Activated T-cell treated with anti-CD3 and anti-CD28 coated beads for 24 hours (primary cell): ENCODE measurements around the gene REPS1.
"Not testable (repeated sequence)": the region's sequence is repeated elsewhere in the genome, so short reads cannot be mapped to it uniquely, and the experiment has no call there.

Experiments used
- DNase-seq: peaks from one replicate; pipeline ENCODE4 v3.0.0-alpha.2; 2020; ENCODE audit warnings: low read depth

REPS1 gene

DNA sequence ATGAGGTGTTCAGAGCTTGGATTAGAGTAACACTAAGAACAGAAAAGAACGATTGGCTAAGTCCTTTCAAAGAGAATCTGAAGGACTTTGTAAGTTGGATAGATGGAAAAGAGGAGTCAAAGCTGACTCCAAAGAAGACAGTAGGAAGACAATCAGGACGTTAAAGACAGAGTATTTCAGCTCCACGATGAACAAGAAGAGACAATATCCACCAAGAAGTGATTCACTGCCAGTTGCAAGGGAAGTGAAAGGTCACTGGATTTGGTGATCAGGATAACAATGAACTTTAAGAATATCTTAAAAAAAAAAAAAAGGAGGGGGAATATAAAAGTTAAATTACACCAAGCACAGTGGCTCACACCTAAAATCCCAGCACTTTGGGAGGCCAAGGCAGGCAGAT lies 17.9 kb downstream of the REPS1 start:
- no peak for DNase-seq

DNA sequence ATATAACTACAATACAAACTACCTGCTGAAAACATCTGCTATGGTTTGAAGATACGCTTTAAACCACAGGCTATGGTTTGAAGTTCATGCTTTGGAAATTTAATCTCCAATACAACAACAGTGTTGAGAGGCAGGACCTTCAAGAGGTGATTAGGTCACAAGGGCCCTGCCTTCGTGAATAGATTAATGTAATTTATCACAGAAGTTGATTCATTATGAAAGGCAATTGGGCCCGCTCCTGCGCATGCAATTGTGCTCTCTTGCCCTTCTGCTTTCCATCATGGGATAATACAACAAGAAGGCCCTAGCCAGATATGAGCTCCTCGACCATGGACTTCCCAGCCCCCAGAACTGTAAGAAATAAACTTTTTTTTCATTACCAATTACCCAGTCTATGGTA lies 21.2 kb downstream of the REPS1 start:
- DNase-seq = no peak

DNA sequence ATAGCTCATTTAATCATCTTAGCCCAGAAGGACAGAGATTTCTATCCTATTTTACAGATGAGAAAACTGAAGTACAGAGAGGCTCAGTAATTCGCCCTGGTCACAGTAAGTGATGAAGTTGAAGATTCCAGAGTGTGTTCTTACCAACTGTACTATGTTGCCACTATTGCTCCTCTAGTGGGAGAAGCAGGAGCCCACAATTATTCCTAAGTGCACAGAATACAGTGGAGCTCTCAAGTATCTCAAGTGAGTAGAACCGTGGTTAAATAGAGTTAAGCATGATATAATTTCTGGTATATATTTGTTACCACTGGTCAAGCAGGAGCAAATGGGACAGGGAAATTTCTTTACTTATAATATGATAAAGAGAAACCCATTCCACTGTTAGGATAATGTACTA lies 22.1 kb downstream of the REPS1 start:
- DNase-seq = no peak

DNA sequence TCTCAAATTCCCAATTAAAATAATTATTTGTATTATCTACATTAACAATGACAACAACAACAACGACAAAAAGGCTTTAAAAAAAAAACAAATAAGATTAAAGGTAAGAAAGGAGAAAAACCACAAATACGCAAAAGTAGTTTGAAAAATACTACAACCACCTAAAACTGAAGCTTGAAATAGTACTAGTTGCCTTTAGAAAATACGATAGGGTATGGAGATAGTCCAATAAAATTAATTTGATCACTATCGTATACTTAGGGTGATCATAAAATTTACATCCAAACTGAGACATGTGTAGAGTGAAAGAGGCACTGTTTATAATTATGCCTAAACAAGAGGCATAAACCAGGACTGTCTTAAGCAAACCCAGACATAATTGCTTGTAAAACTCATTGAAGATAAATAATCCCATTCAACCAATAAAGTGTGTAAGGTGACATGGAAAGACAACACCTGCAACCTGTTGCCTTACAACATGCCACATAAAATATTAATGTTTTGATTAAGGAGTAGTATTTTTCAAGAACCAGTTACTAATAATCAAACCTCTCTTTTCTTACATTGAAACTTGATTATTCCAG lies 22.7 kb downstream of the REPS1 start:
- no peak for DNase-seq

DNA sequence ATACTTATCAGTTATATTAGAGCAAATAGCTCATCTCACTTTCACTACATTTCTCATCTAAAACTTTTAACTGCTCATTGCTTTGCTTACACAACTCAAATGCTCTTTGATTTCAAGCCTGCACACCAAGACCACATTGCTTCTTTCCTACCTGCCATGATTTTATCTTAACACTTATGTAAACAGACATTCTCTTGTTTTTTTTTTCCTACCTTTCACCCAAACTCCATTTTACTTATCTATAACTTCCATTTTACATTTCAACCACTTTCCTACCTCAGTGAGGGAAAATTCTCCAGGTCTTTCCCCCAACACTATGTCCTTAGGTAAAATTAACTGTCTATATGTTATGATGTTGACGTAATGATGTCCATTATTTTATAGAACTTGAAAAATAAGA lies 24.0 kb downstream of the REPS1 start:
- no peak for DNase-seq

DNA sequence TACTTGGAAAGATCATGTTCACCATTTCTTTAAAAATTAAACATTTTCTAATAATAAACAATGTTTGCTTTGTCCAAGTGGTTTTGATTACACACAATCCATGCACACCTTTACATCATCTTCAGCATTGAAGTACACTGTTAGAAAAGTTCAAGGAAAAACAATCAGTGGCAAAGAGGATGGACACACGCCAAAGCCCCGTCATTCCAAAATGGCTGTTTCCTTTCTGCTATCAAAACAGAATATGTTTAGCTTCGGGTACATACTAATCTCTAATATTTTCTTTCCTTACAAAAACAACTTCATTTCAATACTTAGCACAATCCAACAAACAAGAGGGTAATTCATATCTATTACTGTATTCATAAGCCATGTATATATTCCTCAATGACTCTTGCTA lies 24.5 kb downstream of the REPS1 start:
- no peak for DNase-seq

DNA sequence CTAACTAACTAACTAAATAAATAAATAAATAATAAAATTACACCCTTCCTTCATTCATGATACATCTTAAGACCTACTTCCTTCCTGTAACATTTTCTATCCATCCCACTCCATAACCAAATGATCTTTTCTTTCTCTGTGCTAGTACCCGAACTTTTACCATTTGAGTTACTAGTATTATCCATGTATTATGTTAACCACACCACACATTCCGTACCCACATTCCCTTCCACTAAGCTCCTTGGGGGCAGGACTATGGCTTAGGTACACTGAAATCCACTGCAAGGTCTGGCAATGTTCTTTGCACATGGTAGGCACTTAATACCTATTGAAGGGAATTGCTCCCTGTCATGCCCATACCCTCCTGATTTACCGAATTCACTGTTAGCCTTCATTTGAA lies 24.9 kb downstream of the REPS1 start:
- DNase-seq = no peak

DNA sequence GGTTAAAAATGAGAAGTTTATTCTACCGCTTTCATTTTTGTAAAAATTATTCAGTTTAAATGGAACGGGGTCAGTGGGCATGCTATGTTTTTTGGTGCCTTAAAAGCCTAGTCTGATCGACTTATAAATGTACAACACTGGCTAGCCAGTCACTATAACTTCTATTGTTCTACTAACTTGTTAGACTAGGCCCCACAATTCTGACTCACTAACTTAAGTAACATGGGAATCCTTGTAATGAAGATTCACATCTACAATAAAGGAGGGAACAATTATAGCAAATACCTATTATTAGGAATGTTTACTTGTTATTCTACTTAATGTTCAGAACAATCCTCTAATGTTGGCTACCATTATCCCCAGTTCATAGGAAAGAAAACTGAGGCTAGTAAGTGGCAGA lies 28.5 kb downstream of the REPS1 start:
- no peak for DNase-seq

DNA sequence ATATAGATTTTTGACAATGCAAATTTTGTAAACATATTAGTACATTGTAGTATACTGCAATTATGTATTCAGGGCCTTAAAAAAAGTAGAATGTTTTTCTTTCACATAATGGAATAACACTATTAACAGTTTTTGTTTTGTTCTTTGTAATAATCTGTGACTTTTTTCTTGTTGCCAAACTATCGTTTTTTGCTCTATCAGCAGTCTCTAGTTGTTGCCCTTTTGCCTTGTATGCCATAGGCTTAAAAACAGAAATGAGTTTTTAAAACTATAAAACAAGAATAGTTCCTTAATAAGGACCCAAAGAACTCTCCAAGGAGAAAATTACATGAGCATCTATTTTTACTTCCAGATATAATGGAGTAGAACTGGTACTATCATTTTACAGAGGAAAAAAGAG lies 29.5 kb downstream of the REPS1 start:
- DNase-seq = no peak

DNA sequence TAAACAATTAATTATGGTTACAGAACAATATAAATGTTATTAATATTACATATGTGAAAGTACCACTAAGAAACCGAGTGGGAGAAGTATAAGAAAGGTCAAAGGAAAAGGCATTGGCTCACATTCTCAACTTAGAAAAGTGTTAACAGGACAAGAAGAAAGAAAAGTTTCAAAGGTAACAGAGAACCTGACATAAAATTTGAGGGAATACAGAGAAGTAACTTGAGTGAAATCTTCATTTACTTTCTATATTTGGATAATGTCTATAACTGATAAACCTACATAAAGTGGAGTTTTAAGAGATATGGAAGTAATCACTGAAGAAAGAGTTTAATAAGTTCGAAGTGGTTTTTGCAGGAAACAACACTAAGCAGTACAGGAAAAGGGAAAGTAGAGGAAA lies 30.1 kb downstream of the REPS1 start:
- DNase-seq = no peak

DNA sequence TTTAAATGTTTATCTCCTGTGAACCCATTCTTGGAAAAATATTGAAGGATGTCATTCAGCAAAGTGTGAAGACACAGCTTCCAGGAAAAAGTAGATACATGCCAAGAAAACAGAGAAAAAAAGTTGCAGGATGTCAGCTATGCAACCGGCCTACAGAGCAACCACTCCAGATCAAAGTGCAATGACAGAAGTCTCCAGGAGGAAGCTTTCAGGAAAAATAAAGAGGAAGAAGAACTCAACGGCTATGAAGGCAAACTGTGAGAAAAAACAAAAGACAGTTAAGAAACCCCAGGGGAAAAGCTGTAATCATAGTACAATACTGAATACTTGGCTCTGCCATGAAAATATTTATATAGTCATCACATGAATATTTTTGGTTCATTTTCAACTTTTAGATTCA lies 30.6 kb downstream of the REPS1 start:
- DNase-seq = no peak

DNA sequence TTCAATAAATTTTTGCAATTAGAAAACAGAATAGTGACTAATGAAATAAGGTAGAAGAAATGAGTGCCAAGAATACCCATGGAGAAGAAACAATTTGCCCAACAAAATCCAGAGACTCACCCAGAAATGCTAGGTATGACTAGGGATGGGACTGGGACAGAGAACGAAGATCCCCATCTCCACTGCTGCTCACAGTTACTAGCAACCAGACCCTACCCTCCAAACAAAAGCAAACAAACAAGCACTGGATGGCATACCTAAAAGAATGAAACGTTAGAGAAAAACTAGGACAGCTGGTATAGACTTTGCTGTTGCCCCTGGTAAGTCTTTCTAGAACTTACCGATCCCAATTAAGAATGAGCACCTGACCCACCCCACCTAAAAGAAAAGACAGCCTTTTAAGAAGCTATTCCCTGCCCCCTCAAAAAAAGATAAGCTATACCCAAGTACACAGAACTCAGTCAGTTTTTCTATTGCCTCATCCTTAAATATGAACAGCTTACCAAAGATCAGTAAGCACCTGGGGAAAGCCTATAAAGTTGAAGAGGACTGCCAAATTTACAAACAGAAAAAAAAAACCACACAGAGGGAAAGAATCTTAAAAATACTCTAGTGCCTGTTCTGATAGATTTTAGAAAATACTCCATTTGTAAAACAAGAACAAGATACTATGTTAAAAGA lies 31.7 kb downstream of the REPS1 start:
- DNase-seq = no peak

DNA sequence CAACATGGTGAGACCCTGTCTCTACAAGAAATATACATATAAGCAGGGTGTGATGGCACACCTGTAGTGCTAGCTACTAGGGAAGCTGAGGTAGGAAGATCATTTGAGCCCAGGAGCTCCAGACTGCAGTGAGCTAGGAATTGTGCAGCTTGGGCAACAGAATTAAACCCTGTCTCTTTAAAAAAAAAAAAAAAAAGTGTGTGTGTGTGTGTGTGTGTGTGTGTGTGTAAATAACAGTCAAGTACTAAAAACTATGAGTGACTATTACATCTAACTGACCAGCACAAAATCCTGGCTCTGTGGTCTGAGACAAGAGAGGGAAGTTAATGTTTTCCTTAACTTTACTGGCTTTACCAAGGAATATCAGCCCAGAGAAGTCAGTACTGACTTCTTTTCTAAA lies 32.8 kb downstream of the REPS1 start:
- no peak for DNase-seq

DNA sequence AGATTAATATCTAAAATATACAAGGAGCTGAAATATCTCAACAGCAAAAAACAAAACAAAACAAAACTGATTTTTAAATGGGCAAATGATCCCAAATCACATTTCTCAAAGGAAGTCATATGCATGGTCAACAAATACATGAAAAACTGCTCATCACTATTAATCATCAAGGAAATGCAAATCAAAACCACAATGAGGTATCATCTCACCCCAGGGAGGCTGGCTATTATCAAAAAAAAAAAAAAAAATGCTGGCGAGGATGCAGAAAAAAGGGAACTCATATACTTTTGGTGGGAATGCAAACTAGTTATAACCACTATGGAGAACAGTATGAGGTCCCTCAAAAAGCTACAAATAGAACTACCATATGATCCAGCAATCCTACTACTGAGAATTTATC lies 34.6 kb downstream of the REPS1 start:
- no peak for DNase-seq

DNA sequence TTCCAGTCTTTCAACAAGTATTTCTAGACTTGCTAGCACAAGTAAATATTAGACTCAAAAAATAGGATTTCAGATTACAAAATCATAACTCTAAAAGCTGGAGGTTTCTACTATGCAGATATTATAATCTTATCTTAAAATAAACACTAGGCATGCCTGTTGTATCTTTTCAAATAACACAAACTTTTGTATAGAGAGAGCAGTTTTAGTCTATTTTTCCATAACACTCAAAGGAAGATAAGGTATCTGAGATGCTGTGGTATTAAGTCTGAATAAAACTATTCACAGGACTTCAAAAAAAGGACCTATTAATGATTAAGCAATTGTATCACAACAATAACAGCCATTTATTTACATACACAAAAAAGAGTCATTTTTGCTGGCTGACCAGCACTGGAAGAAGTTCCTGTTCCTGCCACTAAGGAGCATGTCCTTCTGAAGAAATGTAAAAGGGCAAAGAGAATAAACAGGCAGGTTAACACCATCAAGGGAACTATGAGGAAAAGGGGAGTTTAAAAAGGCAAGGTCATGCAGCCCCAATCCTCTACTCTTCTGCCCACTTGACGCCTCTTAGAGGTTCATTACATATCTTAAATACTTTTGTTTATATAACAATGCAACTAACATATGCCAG lies 39.4 kb downstream of the REPS1 start:
- no peak for DNase-seq

DNA sequence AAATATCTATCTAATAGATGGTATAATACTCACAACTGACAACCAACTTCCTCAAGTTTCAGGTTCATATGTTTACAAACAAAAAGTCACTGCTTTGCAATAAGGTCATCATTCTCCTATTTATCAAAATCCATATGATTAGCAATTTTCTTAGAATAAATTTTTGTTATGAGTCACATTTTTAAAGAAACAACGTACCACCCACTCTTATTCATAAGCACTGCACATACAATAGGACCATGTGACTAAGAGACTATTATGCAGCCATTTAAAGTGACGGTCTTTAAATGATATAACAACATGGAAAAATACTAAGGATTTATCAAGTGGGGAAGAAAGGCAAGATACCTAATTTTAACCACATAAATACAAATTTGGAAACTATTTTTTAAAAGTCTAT lies 40.0 kb downstream of the REPS1 start:
- no peak for DNase-seq

DNA sequence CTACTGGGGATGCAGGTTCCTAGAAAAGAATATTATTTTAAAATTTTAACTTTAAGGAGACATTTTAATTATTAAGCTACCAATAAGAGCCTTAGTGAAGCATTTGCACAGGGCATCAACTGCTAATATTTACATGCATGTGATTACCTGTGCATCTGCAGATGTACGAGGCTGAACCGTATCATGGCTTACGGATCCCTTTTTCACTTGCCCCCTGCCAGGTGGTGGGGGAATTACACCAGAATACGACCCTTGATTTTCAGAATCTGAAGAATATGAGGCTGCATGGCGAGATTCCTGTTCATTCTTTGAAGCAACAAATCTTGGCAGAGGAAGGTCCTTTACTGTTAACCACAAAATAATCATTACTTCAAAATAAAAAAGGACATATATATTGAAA lies 42.7 kb downstream of the REPS1 start:
- no peak for DNase-seq

DNA sequence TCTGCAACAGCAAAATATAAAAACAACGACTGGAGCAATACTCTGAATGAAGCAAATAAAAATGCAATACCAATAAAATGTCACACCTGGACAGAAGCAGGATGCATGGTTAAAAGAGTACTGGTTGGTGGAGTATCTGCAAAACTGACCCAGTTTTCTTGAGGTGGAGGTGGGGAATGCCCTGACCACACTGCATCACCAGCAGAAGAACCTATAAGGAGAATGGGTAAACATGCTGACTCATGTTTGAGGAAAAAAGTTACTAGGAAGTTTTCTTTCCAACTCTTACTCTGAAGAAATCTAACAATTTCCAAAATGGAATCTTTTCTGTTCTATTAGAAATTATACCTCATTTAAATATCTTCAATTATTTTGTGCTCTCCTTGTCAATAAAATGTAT lies 43.6 kb downstream of the REPS1 start:
- DNase-seq = no peak

DNA sequence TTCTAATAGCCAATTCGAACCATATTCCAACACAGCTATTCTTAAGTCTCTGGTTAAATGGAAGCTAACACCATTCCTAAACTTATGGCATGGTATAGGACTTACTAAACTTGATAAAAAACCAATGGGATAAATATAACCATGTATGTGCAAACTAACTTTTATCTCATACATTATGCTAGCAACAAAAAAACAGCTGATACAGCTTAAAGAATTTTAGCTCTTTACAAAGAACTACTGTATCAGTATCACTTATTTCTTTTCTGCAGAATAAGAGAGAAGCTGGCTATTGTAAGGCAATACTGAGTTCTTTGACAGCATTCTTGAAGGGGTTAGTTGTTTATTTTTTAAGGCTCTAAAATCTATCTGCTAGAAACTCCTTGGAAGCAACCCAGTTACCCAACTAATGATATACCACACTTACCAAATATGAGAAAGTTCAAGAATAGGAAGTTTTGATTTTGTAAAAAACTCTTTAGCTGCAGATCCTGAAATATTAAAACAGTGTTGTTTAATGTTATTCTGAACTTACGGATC lies 44.9 kb downstream of the REPS1 start:
- DNase-seq = no peak

DNA sequence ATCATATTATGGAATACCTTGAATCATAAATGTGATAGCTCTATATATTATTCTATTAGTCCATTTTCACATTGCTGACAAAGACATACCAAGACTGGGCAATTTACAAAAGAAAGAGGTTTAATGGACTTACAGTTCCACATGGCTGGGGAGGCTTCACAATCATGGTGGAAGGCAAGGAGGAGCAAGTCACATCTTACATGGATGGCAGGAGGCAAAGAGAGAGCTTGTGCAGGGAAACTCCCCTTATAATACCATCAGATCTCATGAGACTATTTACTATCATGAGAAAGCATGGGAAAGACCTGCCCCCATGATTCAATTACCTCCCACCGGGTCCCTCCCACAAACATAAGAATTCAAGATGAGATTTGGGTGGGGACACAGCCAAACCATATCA lies 51.2 kb downstream of the REPS1 start:
- not testable (repeated sequence) for DNase-seq

DNA sequence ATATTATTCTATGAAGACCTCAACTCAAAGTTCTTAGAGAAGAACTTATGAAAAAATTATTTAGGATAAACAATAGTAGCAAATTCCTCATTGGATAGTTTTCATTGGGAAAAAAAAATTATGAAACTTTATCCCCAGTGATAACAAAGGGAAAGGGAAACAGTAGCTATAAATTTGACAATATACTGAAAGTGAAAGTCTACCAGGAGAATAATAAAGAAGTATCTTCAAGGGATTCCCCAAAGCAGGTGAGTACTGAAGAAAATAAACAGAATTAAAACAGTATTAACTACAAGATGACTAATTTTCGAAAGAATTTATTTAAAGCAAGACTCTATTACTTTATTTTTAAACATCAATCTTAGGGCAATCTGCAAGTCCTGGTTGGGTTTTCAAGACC lies 56.4 kb downstream of the REPS1 start:
- DNase-seq = no peak

DNA sequence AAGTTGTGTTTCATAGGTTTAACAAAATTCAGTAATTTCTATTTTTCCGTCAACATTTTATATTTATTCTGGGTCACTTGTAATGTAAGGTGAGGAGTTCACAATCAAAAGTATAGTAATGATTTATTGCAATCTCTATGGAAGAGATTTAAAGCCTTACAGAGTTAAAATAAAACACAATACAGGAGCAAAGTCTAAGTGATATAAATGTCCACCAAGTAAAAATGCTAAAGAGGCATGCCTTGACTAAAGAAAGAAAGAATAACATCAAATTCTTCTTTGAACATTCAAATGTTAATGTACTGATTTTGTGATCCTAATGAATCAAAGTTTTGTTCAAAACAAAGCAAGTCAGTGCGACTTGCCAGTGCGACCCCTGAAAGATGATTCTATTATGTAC lies 61.5 kb downstream of the REPS1 start:
- DNase-seq = no peak

DNA sequence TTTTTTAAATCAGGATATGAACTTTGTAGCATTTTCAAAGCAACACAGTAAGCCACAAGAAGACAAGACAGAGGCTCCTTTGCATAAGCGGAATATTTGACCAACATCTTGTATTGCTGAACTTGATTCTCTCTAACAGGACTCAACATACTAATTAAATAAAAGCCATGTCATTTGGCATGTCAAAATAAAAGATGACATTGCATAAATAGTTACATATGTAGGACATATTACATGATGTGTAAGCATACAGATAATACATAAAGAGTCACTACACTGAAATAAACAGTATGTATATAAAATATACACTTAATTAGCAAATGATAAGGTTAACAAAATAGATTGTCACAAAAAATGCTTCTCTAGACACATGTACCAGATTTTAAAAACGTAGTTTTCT lies 62.2 kb downstream of the REPS1 start:
- DNase-seq = no peak

DNA sequence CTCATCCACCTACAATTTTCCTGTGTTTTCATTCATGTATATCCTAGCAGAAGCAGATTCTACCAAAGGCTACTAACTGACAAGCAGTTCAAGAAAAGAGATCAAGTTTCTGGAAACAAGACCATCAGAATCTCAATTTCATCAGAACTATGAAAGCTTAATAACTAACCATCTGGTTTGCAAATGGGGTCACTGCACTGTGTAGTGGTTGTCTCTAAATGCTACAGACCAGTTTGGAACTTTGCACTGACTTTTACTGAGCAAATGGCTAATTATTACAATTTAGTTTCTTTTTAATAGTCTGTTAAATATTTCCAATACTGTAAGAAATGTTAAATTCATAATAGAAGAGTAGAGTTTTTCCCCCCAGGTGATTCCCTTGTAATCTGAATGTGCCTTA lies 64.5 kb downstream of the REPS1 start:
- no peak for DNase-seq
